ENCODE measurements around the gene SPEN.
A peak's percentile ranks its signal among the peaks of the same experiment; 100 is the strongest.

Gene SPEN

GRCh38 chr1:15835741-15836510 lies 11.6 kb upstream of the SPEN start:
- H3K27ac ChIP-seq: peak overlapping the region; percentile 98
- no peak for TF ChIP-seq ZFX (IDR thresholded peaks at IDR 0.05)
- TF ChIP-seq CTCF (conservative IDR thresholded peaks at IDR 0.05): no peak

- peak overlapping the region; percentile 98 for H3K27ac ChIP-seq
Observed at GRCh38 chr1:15836511-15836771, 11.1 kb upstream of the SPEN start.

GRCh38 chr1:15836772-15837669 lies 10.5 kb upstream of the SPEN start:
- peak overlapping the region; percentile 98 for H3K27ac ChIP-seq
- TF ChIP-seq ZFX (IDR thresholded peaks at IDR 0.05): no peak
- no peak for TF ChIP-seq CTCF (conservative IDR thresholded peaks at IDR 0.05)

GRCh38 chr1:15837931-15838330 lies 9.6 kb upstream of the SPEN start:
- TF ChIP-seq CTCF (conservative IDR thresholded peaks at IDR 0.05) (no peak), ZFX (IDR thresholded peaks at IDR 0.05) (no peak)
- H3K27ac ChIP-seq: no peak overlapping the region

- TF ChIP-seq CTCF (conservative IDR thresholded peaks at IDR 0.05) (no peak), ZFX (IDR thresholded peaks at IDR 0.05) (no peak)
- H3K27ac ChIP-seq: no peak overlapping the region
Observed at GRCh38 chr1:15838721-15839120, 8.8 kb upstream of the SPEN start.

- no peak overlapping the region for H3K27ac ChIP-seq
- TF ChIP-seq ZFX (IDR thresholded peaks at IDR 0.05) (no peak), CTCF (conservative IDR thresholded peaks at IDR 0.05) (no peak)
Observed at GRCh38 chr1:15843826-15844572, 3.5 kb upstream of the SPEN start.

GRCh38 chr1:15846056-15846455 lies 1.5 kb upstream of the SPEN start:
- H3K27ac ChIP-seq: peak overlapping the region; percentile 99; the same call in 1 of the 2 replicates

GRCh38 chr1:15847893-15848142 lies 311 bp downstream of the SPEN start:
- TF ChIP-seq ZFX (IDR thresholded peaks at IDR 0.05) (no peak), CTCF (conservative IDR thresholded peaks at IDR 0.05) (no peak)

More at GRCh38 chr1:15847893-15848142, 311 bp downstream of the SPEN start:
- peak overlapping the region; percentile 99 for H3K27ac ChIP-seq

Data from C4-2B (cell line).